ENCODE data around the gene DRD1. TPM values are rescaled to one million over a fixed set of nuclear protein-coding genes. Genes with fewer than 3 reads are reported as not detected.

DRD1 gene
- total RNA-seq, 1 experiment from 2014 or later: 1.0 TPM

DNA sequence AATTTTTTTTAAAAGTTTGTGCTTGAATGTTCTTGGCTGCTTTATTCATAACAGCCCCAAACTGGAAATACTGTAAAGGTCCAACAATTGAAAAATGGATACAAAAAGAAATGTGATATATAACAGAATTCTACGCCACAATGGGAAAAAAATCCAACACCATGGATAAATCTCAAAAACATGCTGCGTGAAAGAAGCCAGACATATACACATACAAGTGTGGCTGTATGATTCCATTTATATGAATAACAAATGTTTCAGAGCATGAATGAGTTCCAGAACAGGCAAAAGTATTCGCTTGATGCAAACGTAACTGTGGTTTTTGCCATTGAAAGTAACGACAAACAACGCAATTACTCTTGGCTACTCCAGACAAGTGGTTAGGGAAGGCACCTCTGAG lies 27.2 kb upstream of the DRD1 start:
- in situ Hi-C loops (cut with HindIII; ENCODE audit: low pct_unique_long_range_greater_than_20kb, low sequenced_read_pairs): no loop called here
- H3K27me3 ChIP-seq (ENCODE audit: control insufficient read depth, insufficient read depth, low read length): peaks cover 33% of the 10 kb centered on the region
- intact Hi-C loops (cut with micrococcal nuclease; ENCODE audit: unreplicated experiment): no loop called here
- no peaks in the 10 kb centered on the region for H3K4me1 ChIP-seq (ENCODE audit: control insufficient read depth, insufficient read depth, low read length)
- H3K27ac ChIP-seq (ENCODE audit: low read length): no peak overlapping the region
- no peaks in the 10 kb centered on the region for H3K9me3 ChIP-seq (ENCODE audit: control insufficient read depth, insufficient read depth, low read depth, low read length)
- no peak overlapping the region for H3K4me3 ChIP-seq (ENCODE audit: low read depth in 2 of 2, low read length in 2 of 2)
- POLR2A ChIA-PET: no interaction called here
- TF ChIP-seq TCF7L2 (IDR thresholded peaks at IDR 0.05; ENCODE audit: low read depth, low read length) (no peak), SIN3A (IDR thresholded peaks at IDR 0.05; ENCODE audit: borderline replicate concordance, insufficient read depth, low read depth, low read length) (no peak)
- CTCF ChIA-PET: no interaction called here
- BruUV-seq (replicated peaks): no TSS peak
- ATAC-seq (no peak), DNase-seq (ENCODE audit: low read depth, low spot score) (no peak)
- no peaks in the 10 kb centered on the region for H3K36me3 ChIP-seq (ENCODE audit: control insufficient read depth, insufficient read depth, low read length)

DNA sequence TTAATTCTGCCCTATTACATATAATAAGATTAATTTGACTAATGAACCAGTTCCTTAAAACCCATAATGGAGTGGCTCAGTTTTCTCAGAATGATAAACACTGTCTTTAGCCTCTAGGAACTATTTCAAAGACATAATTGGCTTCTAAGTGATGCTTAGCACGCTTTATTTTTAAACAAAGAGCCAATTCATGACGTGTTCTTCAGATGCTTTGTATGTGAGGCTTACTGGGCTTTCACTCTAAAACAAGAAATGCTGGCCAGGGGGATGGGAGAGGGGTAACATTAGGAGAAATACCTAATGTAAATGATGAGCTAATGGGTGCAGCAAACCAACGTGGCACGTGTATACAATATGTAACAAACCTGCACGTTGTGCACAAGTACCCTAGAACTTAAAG lies 26.8 kb upstream of the DRD1 start:
- ChIA-PET POLR2A (no interaction called here), CTCF (no interaction called here)
- Histone ChIP-seq H3K27me3 (ENCODE audit: control insufficient read depth, insufficient read depth, low read length) (peaks cover 33% of the 10 kb centered on the region), H3K36me3 (ENCODE audit: control insufficient read depth, insufficient read depth, low read length) (no peaks in the 10 kb centered on the region), H3K27ac (ENCODE audit: low read length) (no peak overlapping the region), H3K4me1 (ENCODE audit: control insufficient read depth, insufficient read depth, low read length) (no peaks in the 10 kb centered on the region), H3K9me3 (ENCODE audit: control insufficient read depth, insufficient read depth, low read depth, low read length) (no peaks in the 10 kb centered on the region), H3K4me3 (ENCODE audit: low read depth in 2 of 2, low read length in 2 of 2) (no peak overlapping the region)
- DNase-seq (ENCODE audit: low read depth, low spot score) (no peak), ATAC-seq (no peak)
- no peak for TF ChIP-seq SIN3A (IDR thresholded peaks at IDR 0.05; ENCODE audit: borderline replicate concordance, insufficient read depth, low read depth, low read length)
- TF ChIP-seq POLR2AphosphoS5 (IDR thresholded peaks at IDR 0.05; ENCODE audit: low read depth, low read length): no peak
- TF ChIP-seq, protein P1, sequence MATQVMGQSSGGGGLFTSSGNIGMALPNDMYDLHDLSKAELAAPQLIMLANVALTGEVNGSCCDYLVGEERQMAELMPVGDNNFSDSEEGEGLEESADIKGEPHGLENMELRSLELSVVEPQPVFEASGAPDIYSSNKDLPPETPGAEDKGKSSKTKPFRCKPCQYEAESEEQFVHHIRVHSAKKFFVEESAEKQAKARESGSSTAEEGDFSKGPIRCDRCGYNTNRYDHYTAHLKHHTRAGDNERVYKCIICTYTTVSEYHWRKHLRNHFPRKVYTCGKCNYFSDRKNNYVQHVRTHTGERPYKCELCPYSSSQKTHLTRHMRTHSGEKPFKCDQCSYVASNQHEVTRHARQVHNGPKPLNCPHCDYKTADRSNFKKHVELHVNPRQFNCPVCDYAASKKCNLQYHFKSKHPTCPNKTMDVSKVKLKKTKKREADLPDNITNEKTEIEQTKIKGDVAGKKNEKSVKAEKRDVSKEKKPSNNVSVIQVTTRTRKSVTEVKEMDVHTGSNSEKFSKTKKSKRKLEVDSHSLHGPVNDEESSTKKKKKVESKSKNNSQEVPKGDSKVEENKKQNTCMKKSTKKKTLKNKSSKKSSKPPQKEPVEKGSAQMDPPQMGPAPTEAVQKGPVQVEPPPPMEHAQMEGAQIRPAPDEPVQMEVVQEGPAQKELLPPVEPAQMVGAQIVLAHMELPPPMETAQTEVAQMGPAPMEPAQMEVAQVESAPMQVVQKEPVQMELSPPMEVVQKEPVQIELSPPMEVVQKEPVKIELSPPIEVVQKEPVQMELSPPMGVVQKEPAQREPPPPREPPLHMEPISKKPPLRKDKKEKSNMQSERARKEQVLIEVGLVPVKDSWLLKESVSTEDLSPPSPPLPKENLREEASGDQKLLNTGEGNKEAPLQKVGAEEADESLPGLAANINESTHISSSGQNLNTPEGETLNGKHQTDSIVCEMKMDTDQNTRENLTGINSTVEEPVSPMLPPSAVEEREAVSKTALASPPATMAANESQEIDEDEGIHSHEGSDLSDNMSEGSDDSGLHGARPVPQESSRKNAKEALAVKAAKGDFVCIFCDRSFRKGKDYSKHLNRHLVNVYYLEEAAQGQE (IDR thresholded peaks at IDR 0.05; ENCODE audit: insufficient read depth in 1 of 2, low read depth in 2 of 2, low read length in 1 of 2): no peak
- TF ChIP-seq, protein P2, sequence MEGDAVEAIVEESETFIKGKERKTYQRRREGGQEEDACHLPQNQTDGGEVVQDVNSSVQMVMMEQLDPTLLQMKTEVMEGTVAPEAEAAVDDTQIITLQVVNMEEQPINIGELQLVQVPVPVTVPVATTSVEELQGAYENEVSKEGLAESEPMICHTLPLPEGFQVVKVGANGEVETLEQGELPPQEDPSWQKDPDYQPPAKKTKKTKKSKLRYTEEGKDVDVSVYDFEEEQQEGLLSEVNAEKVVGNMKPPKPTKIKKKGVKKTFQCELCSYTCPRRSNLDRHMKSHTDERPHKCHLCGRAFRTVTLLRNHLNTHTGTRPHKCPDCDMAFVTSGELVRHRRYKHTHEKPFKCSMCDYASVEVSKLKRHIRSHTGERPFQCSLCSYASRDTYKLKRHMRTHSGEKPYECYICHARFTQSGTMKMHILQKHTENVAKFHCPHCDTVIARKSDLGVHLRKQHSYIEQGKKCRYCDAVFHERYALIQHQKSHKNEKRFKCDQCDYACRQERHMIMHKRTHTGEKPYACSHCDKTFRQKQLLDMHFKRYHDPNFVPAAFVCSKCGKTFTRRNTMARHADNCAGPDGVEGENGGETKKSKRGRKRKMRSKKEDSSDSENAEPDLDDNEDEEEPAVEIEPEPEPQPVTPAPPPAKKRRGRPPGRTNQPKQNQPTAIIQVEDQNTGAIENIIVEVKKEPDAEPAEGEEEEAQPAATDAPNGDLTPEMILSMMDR (IDR thresholded peaks at IDR 0.05): no peak
- TF ChIP-seq TCF7L2 (IDR thresholded peaks at IDR 0.05; ENCODE audit: low read depth, low read length): no peak
- intact Hi-C loops (cut with micrococcal nuclease; ENCODE audit: unreplicated experiment): no loop called here
- in situ Hi-C loops (cut with HindIII; ENCODE audit: low pct_unique_long_range_greater_than_20kb, low sequenced_read_pairs): no loop called here
- no TSS peak for BruUV-seq (replicated peaks)

DNA sequence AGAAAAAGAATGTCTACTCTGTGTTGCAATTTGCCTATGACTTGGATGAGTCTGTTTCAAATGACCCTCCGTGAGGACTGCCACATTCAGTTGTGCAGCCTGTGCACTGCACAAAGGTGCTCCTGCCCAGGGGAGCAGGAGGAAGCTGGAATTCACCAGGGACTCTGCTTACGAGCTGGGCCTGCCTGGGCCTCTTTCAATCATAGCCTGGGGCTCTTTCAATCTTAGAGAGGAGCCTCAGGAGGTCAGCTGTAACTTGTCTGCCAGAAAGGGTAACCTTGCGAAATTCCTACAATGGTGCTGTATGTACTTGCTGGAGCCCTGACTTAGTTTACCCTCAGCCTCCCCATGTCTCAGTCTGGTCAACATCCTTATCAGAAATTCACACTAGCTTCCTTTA lies 25.9 kb upstream of the DRD1 start:
- CTCF ChIA-PET: no interaction called here
- intact Hi-C loops (cut with micrococcal nuclease; ENCODE audit: unreplicated experiment): no loop called here
- no TSS peak for BruUV-seq (replicated peaks)

More for the DNA sequence above, 25.9 kb upstream of the DRD1 start:
- Histone ChIP-seq H3K27me3 (ENCODE audit: control insufficient read depth, insufficient read depth, low read length) (peaks cover 26% of the 10 kb centered on the region), H3K27ac (ENCODE audit: low read length) (no peak overlapping the region), H3K9me3 (ENCODE audit: control insufficient read depth, insufficient read depth, low read depth, low read length) (no peaks in the 10 kb centered on the region), H3K4me1 (ENCODE audit: control insufficient read depth, insufficient read depth, low read length) (no peaks in the 10 kb centered on the region), H3K4me3 (ENCODE audit: low read depth in 2 of 2, low read length in 2 of 2) (no peak overlapping the region), H3K36me3 (ENCODE audit: control insufficient read depth, insufficient read depth, low read length) (no peaks in the 10 kb centered on the region)
- DNase-seq (ENCODE audit: low read depth, low spot score) (no peak), ATAC-seq (no peak)
- in situ Hi-C loops (cut with HindIII; ENCODE audit: low pct_unique_long_range_greater_than_20kb, low sequenced_read_pairs): no loop called here
- no peak for TF ChIP-seq TCF7L2 (IDR thresholded peaks at IDR 0.05; ENCODE audit: low read depth, low read length)
- TF ChIP-seq SIN3A (IDR thresholded peaks at IDR 0.05; ENCODE audit: borderline replicate concordance, insufficient read depth, low read depth, low read length): no peak
- TF ChIP-seq, protein P2 (IDR thresholded peaks at IDR 0.05): no peak
- TF ChIP-seq, protein P1 (IDR thresholded peaks at IDR 0.05; ENCODE audit: insufficient read depth in 1 of 2, low read depth in 2 of 2, low read length in 1 of 2): no peak
- no peak for TF ChIP-seq POLR2AphosphoS5 (IDR thresholded peaks at IDR 0.05; ENCODE audit: low read depth, low read length)
- POLR2A ChIA-PET: interaction anchor here (0.6 kb wide), 1 partner anchor 1468 kb away, joined by 3 read pairs; no protein-coding TSS in a partner anchor
